ENCODE results near the gene LRRC8A.
"Not testable (repeated sequence)": the region's sequence is repeated elsewhere in the genome, so short reads cannot be mapped to it uniquely, and the experiment has no call there.

- not testable (repeated sequence) for TF ChIP-seq CTCF (IDR thresholded peaks at IDR 0.05); POLR2A (IDR thresholded peaks at IDR 0.05; ENCODE audit: low read depth)
Observed at GRCh38 chr9:128858476-128858875, 23.5 kb upstream of the LRRC8A start.
